Right lobe of liver (tissue), 4 donors: ENCODE results near the gene CYP4B1.

ENCODE experiments used
- POLR2A ChIP-seq: fragments of 450-650 bp; IDR thresholded peaks from one replicate; pipeline ENCODE4 v1.6.1; 2017; ENCODE audit warnings: antibody characterized with exemption, mild to moderate bottlenecking
- TF ChIP-seq, protein P1 (sequence below), 4 donors: fragments of 200-600 bp in 3 of 4; fragments of 450-650 bp in 1 of 4; IDR thresholded peaks; one replicate each; pipeline versions ENCODE4 v1.5.1 to v1.8.0; 2016 to 2022; ENCODE audit warnings: antibody characterized with exemption in 4 of 4, mild to moderate bottlenecking in 2 of 4
- donor health status: DM: no; HTN: no; CAD: no.
- donor health status: DM: no; HTN: no; CAD: no.
- donor health status: DM: no; HTN: yes; CAD: no.

DNA sequence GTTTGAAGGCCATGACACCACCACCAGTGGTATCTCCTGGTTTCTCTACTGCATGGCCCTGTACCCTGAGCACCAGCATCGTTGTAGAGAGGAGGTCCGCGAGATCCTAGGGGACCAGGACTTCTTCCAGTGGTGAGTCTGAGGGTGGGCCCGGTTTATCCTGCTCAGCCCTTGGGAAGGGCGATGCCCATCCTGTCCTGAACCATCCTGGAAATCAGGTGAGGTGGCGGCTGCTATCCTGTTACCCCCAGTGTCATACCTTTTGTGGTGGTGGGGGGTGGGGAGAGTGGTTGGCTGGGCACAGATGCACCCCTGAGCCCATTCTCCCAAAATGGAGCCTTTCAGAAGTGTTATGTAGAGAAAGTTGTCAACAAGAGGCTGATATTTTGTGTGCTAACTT is 16.3 kb downstream of the CYP4B1 start:
- TF ChIP-seq, protein P1, sequence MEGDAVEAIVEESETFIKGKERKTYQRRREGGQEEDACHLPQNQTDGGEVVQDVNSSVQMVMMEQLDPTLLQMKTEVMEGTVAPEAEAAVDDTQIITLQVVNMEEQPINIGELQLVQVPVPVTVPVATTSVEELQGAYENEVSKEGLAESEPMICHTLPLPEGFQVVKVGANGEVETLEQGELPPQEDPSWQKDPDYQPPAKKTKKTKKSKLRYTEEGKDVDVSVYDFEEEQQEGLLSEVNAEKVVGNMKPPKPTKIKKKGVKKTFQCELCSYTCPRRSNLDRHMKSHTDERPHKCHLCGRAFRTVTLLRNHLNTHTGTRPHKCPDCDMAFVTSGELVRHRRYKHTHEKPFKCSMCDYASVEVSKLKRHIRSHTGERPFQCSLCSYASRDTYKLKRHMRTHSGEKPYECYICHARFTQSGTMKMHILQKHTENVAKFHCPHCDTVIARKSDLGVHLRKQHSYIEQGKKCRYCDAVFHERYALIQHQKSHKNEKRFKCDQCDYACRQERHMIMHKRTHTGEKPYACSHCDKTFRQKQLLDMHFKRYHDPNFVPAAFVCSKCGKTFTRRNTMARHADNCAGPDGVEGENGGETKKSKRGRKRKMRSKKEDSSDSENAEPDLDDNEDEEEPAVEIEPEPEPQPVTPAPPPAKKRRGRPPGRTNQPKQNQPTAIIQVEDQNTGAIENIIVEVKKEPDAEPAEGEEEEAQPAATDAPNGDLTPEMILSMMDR (IDR thresholded peaks at IDR 0.05): no peak
- no peak for TF ChIP-seq POLR2A
